Right atrium auricular region (tissue), 2 donors: ENCODE data around the gene PAXX. TPM values are rescaled to one million over a fixed set of nuclear protein-coding genes. Genes with fewer than 3 reads are reported as not detected.

Experiments used
- DNase-seq: peaks from one replicate; pipeline ENCODE4 v3.0.0-alpha.2; 2019; ENCODE audit warnings: low spot score
- H3K27ac ChIP-seq, 2 donors: fragments of 200-600 bp; sonication (generic); 1 replicate in 1 of 2; 2 replicates in 1 of 2; pipeline ENCODE4 v1.5.1; 2016 to 2019
- H3K27me3 ChIP-seq, 2 donors: fragments of 200-600 bp; sonication (generic); one replicate each; pipeline versions ENCODE4 v1.5.1 to v1.6.0; 2017 to 2019
- H3K36me3 ChIP-seq: fragments of 200-600 bp; sonication (generic); one replicate; pipeline ENCODE4 v1.5.1; 2016
- H3K4me1 ChIP-seq, 2 donors: fragments of 200-600 bp; sonication (generic); one replicate each; pipeline versions ENCODE4 v1.5.1 to v1.6.0; 2017 to 2019
- H3K4me3 ChIP-seq, 2 donors: fragments of 200-600 bp; sonication (generic); 1 replicate in 1 of 2; 2 replicates in 1 of 2; pipeline ENCODE4 v1.5.1; 2017 to 2019; ENCODE audit warnings: mild to moderate bottlenecking in 1 of 2, moderate library complexity in 1 of 2
- H3K9me3 ChIP-seq, 2 donors: fragments of 200-600 bp; sonication (generic); one replicate each; pipeline ENCODE4 v1.5.1; 2019
- total RNA-seq, 2 donors: library from RNA; depleted of rRNA; stranded (reverse); fragments of >200 nt; gene quantifications; one replicate each; pipeline ENCODE4 v1.1.0, GENCODE V29; 2016
- TF ChIP-seq, protein P1 (sequence below), 2 donors: fragments of 200-600 bp; sonication (generic); IDR thresholded peaks; one replicate each; pipeline ENCODE4 v1.5.1; 2019; ENCODE audit warnings: antibody characterized with exemption in 2 of 2

PAXX gene
- total RNA-seq, 2 donors from 2014 or later, result 27.4 to 37.5 TPM

DNA sequence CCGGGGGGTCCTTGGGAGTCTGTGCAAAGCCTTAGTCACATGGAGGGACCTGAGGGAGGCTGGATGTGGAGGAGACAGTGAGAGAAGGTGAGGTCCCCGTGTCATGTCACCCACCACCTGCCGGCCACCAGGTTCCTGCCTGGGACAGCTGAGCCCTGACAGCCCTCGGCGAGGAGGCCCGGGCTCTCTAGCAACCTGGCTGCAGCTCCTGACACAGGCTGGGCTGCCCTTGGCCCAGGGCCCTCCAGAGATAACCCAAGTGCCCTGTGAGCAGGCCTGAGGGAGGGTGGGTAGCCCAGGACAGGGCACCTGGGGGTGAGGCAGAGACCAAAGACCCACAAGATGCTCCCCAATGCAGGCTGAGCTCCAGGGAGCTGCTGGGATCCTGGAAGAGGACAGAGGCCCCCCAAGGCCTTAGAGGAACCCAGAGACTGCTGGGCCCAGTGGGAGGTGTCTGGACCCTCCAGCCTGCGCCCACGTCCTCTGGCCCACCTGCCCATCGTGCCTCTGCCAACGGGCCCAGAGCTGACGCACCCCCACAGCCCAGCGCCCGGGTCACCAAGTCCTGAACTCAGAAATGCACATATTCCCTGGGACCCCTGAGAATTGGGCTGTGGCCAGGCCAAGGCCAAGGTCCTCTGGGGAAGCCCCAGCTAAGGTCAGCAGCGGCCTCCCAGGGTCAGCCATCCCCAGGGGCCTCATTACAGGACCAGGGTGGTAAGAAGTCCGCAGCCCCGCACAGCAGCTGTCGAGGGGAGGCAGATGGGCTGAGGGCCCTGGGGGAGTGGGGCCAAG, 23.7 kb upstream of the PAXX start:
- H3K27me3 ChIP-seq, result no peaks in the 10 kb centered on the region
- TF ChIP-seq, protein P1, sequence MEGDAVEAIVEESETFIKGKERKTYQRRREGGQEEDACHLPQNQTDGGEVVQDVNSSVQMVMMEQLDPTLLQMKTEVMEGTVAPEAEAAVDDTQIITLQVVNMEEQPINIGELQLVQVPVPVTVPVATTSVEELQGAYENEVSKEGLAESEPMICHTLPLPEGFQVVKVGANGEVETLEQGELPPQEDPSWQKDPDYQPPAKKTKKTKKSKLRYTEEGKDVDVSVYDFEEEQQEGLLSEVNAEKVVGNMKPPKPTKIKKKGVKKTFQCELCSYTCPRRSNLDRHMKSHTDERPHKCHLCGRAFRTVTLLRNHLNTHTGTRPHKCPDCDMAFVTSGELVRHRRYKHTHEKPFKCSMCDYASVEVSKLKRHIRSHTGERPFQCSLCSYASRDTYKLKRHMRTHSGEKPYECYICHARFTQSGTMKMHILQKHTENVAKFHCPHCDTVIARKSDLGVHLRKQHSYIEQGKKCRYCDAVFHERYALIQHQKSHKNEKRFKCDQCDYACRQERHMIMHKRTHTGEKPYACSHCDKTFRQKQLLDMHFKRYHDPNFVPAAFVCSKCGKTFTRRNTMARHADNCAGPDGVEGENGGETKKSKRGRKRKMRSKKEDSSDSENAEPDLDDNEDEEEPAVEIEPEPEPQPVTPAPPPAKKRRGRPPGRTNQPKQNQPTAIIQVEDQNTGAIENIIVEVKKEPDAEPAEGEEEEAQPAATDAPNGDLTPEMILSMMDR (IDR thresholded peaks at IDR 0.05), result no peak
- H3K4me3 ChIP-seq, result no peak overlapping the region
- H3K27ac ChIP-seq, result no peak overlapping the region
- DNase-seq, result no peak
- no peaks in the 10 kb centered on the region for H3K9me3 ChIP-seq
- no peaks in the 10 kb centered on the region for H3K36me3 ChIP-seq
- peaks cover 0 to 25% of the 10 kb centered on the region in 2 donors for H3K4me1 ChIP-seq

DNA sequence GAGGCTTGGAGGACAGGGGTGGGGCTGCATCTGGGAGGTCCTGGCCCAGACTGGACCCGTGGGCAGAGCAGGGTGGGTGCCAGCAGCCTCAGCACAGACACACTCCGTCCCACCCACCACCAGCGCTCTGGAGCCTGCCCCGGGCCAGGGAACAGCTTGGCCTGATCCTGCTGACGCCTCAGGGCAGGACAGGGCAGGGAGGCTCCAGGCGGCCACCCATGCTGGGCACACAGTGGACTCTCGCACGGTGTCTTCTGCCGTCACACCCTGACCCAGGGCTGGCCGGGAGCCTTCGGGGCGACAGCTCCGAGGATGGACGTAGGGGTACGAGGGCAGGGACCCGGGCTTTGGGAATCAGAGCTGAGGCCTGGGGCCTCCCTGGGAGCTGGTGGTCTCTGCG, 23.1 kb upstream of the PAXX start:
- no peaks in the 10 kb centered on the region for H3K27me3 ChIP-seq
- H3K4me3 ChIP-seq, result no peak overlapping the region
- no peaks in the 10 kb centered on the region for H3K36me3 ChIP-seq
- H3K9me3 ChIP-seq, result no peaks in the 10 kb centered on the region
- no peak for DNase-seq
- H3K27ac ChIP-seq, result no peak overlapping the region
- TF ChIP-seq, protein P1 (IDR thresholded peaks at IDR 0.05), result no peak
- peaks cover 0 to 27% of the 10 kb centered on the region in 2 donors for H3K4me1 ChIP-seq

DNA sequence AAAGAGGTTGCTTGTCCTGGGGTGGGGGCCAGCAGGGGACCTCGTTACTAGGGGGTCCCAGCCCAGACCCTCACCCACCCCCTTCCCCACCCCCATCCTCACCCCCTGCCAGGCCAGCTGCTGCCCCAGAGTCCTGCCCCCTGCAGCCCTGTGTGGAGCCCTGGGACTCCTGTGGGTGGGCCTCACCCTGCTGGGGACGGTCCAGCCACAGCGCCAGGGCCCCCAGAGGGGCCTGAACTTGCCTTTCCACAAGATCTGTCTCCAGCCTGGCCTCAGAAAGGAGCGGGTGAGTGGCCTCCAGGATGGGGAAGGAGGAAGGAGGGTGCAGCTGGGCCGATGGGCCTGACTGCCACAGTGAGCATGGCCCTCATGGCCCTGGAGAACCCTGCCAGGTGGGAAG, 22.4 kb upstream of the PAXX start:
- H3K4me3 ChIP-seq, result no peak overlapping the region
- no peaks in the 10 kb centered on the region for H3K9me3 ChIP-seq
- H3K27ac ChIP-seq, result no peak overlapping the region
- no peaks in the 10 kb centered on the region for H3K36me3 ChIP-seq
- H3K27me3 ChIP-seq, result no peaks in the 10 kb centered on the region
- no peak for DNase-seq
- TF ChIP-seq, protein P1 (IDR thresholded peaks at IDR 0.05), result no peak
- peaks cover 0 to 28% of the 10 kb centered on the region in 2 donors for H3K4me1 ChIP-seq

DNA sequence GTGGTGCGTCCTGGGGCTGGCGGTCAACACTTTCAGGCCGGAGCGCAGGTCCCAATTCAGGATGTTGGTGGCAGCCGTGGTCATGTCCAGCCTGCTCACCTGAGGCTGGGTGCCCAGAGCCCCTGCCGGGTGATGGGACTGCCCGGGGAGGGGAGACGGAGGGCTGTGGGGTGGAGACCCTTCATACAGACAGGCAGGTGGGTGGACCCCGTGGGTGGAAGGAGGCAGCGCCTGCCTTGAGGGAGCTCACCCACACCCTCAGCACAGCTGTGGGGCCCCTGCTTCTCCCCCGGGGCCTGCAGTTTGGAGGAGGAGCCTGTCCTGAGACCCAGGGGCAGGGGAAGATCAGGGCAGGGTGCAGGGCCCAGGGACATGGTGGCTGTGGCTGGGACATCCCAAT, 21.9 kb upstream of the PAXX start:
- no peaks in the 10 kb centered on the region for H3K27me3 ChIP-seq
- H3K4me3 ChIP-seq, result no peak overlapping the region
- H3K36me3 ChIP-seq, result no peaks in the 10 kb centered on the region
- H3K9me3 ChIP-seq, result no peaks in the 10 kb centered on the region
- DNase-seq, result no peak
- no peak overlapping the region for H3K27ac ChIP-seq
- TF ChIP-seq, protein P1 (IDR thresholded peaks at IDR 0.05), result no peak
- peaks cover 0 to 34% of the 10 kb centered on the region in 2 donors for H3K4me1 ChIP-seq

DNA sequence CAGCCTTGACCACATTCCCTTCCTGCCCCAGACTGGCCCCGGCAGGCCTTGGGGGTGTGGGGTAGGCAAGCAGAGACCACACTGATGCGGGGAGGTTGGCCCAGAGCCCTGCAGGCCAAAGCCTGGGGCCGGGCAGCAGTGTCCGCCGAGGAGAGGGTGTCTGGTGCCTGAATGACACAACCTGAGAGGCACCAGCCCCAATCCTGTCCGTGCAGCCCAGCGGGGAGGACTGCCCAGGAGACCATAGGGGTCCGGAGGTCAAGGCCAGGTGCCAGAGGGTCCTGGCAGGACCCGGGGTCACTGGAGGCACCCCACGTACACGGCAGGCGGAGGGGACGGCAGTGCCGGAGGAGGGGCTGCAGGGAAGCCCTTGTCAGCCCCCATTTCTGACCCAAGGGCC, 20.5 kb upstream of the PAXX start:
- H3K4me1 ChIP-seq, result peaks cover 0 to 37% of the 10 kb centered on the region in 2 donors
- no peak overlapping the region for H3K27ac ChIP-seq
- no peaks in the 10 kb centered on the region for H3K36me3 ChIP-seq
- TF ChIP-seq, protein P1 (IDR thresholded peaks at IDR 0.05), result no peak
- no peaks in the 10 kb centered on the region for H3K27me3 ChIP-seq
- no peak for DNase-seq
- no peaks in the 10 kb centered on the region for H3K9me3 ChIP-seq
- no peak overlapping the region for H3K4me3 ChIP-seq

DNA sequence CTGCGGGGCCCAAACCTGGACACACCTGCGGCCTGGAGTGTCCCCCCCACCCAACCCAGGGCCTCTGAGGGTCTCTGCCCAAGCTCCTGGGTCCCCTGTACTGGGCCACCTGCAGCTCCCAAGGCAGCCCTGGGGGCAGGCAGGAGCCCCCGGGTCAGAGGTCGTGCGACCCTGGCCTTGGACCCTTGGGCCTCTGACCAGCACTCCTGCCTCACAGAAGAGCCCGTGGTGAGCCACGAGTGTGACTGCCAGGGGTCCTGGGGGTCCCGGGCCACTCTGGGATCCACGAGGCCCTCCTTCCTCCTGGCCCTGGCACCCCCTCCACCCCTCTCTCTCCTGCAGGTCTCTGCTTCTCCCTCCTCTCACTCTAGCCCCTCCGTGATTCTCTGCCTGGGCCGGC, 19.9 kb upstream of the PAXX start:
- DNase-seq, result no peak
- Histone ChIP-seq H3K9me3 (no peaks in the 10 kb centered on the region), H3K36me3 (no peaks in the 10 kb centered on the region), H3K27me3 (no peaks in the 10 kb centered on the region), H3K4me3 (no peak overlapping the region), H3K4me1 (peaks cover 0 to 43% of the 10 kb centered on the region in 2 donors), H3K27ac (no peak overlapping the region)
- TF ChIP-seq, protein P1 (IDR thresholded peaks at IDR 0.05), result no peak
